Erythroblast (primary cell): Measurements from ENCODE around the gene PAM.

Experiments used
- GATA1 ChIP-seq: IDR thresholded peaks from 2 replicates; pipeline ENCODE4 v1.6.1; 2011; ENCODE audit warnings: low read depth, mild to moderate bottlenecking, control low read depth, low read length, moderate library complexity
- POLR2A ChIP-seq: IDR thresholded peaks from 2 replicates; pipeline ENCODE4 v1.6.1; 2011; ENCODE audit warnings: mild to moderate bottlenecking, low read length

- TF ChIP-seq POLR2A, result no peak
- no peak for TF ChIP-seq GATA1
These were observed 167.1 kb downstream of the PAM start for GRCh38 chr5:102922111-102922720.
